GM21390 (cell line): ENCODE data around the gene DSC3.
"Not testable (repeated sequence)": the region's sequence is repeated elsewhere in the genome, so short reads cannot be mapped to it uniquely, and the experiment has no call there.

Experiments used
- ATAC-seq: cut with Tn5 transposase; IDR thresholded peaks from one replicate; pipeline ENCODE4 v1.9.1; 2021; ENCODE audit not compliant: unreplicated experiment

The DSC3 gene

DNA sequence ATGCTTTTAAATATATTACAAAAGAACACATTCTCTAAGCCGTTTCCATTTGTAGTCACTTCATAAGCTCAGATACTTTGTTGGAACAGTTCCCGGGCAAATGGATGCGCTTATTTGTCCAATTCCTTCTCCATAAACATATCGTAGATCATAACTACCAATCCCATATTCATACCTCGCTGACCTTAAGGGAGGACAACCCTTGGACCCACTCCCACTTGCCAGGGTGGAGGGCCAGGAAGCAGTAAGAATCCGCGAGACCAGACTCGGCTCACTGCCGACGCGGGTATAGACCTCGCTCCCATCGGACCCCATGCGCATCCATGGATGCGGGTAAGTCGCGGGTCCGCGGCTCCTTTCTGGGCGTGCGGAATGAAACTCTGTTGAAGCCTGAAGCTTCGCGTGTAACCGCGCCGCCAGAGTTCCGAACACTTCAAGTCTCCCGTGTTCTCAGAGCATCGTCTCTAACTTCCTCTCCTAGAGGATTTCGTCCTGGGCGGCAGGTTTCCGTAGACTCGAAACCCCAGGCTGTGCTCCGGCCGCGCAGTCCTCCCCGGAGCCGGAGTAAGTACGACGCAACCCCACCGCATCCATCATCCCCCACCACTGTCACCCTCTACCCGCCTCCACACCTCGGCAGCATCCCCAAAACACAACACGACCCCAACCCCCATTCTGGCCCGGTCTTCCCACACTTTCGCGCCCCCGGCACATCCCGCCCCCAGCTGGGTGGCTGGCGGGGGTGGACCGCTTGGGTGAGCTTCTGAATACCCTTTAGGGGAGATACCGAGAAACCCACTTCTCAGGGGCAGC, 1.1 kb downstream of the DSC3 start:
- ATAC-seq = no peak

DNA sequence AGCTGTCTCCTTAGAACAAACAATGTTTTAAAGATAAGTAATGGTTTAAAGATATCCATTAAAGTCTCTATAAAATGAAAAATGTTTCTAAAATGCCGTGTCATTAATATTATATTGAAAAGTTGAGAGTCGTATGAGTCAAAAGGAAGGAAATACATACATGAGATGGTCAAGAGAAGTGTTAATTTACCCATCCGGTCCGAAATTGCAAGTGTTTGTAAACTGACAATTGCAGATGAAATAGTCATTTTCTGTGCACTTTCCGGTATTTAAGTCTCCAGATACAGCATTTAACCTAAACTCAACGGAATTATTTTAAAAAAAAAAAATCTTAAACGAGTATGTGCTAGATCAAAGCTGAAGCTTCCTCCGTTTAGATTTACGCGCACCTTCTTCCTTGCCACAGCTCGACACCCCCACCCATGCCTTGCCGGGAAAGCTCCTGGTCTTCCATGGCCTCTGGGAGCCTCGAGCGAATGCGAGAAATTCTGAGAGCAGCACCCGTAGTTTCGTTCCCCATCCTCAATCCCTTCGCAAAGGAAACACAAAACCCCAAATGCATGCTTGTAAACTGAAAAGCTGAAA, 1.8 kb downstream of the DSC3 start:
- no peak for ATAC-seq

DNA sequence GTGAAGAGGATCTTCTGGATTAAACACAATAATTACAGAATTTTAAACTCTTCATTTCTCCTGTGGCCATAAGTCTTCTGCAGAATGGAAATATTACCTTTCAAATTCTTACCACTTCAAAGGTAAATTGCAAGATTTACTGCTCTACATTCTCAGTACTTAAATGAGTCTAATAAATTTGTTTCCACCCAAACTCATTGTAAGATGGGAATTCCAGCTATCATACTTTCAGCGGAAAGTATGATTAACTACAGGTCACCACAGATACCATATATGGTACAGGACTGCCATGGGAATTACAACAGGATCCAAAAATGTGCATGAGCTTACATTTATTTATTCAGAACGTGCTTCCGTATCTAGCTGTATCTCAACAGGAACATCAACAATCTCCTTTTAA, 3.1 kb downstream of the DSC3 start:
- ATAC-seq = no peak

DNA sequence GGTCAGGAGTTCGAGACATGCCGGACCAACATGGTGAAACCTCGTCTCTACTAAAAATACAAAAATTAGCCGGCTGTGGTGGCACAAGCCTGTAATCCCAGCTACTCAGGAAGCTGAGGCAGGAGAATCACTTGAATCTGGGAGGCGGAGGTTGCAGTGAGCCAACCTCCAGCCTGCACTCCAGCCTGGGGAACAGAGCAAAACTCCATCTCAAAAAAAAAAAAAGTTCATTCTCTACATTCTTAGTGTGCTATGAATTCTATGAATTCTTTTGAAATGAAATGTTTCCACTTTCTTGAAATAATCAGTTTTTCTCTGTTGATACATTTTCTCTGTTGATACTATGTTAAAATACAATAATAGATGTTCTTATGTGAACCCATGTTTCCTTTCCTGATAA, 4.9 kb downstream of the DSC3 start:
- ATAC-seq = not testable (repeated sequence)

DNA sequence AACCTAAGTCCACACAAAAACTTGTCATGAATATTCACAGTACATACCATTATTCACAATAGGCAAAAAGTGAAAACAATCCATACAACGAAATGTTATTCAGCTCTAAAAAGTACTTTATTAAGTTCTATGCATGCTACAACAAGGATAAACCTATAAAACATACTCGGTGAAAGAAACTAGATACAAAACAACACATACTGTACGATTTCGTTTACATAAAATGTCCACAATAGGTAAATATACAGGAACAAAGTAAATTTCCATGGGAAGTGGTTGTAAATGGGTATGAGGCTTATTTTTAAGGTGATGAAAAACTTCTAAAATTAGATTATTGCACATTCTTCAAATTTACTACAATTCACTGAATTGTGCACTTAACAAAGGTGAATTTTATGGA, 8.0 kb downstream of the DSC3 start:
- ATAC-seq = no peak

DNA sequence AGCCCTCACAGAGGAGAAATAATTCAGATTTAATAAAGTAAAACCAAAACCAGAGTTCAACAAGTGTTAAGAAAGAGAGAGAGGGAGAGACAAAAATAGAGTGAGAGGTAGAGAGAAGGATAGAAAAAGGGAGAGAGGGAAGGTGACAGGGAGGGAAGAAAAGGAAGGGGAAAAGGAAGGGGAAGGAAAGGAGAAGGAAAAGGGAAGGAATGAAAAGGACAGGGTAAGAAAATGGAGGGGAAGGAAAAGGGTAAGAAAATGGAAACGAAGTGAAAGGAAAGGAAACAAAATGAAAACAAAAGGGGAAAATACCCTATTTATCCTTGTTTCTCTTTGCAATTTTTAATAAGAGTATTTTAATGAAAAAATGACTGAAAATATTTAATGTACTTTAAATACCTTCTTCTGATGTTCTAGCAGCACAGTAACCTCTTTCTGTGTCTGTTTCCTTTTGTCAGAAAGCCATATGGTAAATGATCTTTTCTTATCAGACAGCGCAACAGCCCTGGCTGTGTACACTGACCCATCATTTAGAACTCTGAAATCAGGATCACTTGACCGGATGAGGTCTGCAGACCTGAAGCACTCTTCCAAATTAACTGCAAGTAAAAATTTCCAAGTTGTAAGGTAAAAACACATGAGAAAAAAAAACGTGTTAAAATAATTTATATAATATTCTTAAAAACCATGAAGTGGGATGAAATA, 11.8 kb downstream of the DSC3 start:
- no peak for ATAC-seq

DNA sequence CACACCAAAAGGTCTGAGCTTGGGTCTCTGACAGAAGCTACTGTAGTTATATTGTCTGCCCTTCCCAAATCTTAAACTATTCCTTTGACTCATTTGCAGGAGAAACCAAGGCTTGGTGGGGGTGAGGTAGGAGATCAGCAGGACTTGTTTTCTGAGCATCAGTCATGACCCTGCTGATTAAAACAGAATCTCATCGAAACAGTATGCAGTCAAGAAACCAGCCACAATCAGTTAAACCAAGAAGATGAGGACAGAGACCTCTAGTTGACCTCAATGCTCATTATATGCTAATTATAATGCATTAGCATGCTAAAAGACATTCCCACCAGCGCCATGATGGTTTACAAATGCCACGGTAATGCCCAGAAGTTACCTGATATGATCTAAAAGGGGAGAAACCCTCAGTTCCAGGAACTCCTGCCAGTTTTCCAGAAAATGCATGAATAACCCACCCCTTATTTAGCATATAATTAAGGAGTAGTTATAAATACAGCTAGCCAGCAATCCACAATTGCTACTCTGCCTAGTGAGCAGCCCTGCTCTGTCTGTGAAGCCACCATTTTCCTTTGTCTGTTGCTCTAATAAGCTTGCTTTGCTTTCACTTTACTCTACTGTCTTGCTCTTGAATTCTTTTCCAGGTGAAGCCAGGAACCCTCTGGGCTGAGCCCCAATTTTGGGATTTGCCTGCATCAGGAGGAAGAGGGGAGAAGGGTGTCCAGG, 26.7 kb downstream of the DSC3 start:
- ATAC-seq = no peak

DNA sequence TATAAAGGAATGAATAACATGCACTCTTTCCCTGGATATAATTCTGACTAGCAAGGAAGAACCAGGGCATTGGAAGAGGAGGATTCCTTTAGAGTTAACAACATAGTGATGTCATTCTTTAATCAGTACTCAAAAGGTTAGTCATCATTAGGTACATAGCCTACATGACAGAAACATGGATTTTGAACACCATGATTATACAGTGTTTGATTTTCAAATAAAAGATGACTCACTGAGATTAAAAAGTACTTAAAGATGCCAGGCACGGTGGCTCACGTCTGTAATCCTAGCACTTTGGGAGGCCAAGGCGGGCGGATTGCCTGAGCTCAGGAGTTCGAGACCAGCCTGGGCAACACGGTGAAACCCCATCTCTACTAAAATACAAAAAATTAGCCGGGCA, 31.1 kb downstream of the DSC3 start:
- not testable (repeated sequence) for ATAC-seq

DNA sequence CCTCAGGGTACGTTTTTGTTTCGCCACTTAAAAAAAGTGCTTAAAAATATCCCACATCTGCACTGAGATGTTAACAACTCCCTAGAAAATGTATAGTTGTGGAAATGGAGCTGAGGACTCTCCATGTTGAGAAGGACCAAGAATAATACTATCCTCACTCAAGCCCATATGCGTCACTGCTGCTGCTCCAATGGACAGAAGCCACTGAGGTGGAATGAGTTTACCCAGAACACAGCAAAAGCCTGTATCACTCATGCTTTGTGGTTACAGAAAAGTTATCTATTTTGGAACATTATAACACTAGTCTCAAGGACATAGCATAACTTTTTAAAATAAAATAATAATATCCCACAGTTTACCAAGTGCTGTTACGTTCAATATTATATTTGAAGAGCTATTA, 31.9 kb downstream of the DSC3 start:
- no peak for ATAC-seq

DNA sequence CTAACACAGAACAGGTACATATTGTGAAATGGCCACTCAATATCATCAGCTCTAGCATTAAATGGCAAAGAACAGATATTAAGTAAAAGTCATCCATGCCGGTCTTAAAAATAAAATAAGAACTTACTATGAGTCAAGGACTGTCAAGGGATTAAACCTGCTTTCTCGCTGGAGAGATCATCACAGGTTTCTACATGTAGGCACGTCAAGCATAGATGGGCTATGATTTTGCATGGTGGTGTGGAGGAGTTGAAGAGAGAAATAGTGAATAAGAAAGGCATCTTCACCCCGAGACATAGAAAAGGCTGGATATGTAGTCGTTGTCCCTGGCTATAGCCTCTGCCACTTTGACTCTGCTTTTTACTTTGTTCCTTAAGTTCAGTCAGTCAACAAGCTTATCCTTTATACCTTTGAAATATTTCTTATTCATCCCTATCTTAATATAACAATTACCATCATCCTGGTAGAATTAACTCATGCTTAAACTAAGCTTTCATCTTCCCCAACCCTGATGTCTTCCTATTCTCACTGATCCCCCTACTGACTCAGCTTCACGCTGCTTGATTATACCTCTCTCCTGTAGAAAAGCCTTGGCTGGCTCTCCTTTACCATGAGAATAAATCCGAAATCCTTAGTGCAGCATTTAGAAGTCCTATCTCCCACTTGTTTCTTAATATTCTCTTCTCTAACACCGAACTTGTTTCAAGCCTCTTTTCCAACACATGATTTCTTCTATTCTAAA, 42.5 kb downstream of the DSC3 start:
- no peak for ATAC-seq

DNA sequence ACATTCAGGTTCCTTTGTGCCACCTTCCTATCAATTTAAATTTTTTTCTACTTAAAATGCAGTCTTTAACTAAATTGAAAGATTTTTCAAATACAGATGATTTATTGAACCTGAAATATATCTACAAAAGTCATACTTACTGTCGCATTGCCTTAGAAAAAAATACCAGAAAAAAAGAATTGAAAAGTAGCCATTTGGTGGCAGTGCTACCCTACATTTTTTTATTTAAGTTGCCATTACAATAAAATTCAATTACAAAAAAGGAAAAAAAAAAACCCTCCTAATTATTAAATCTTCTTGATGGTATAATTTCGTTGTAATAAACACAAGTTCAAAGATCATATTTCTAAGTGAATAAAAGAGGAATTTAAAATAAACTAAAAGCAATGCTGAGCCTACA, 43.4 kb downstream of the DSC3 start:
- no peak for ATAC-seq

DNA sequence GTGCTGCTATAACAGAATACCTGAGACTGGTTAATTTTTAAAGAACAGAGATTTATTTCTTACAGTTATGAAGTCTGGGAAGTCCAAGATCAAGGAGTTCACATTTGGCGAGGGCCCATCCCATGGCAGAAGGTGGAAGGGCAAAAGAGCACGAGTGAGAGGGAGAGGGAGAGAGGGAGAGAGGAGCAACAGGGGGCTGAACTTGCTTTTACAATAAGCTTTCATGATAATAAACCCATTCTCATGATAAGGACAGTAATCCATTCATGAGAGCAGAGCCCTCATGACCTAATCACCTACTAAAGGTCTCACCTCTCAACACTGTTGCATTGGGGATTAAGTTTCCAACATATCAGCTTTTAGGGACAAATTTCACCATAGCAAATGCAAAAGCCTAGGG, 45.3 kb downstream of the DSC3 start:
- no peak for ATAC-seq

DNA sequence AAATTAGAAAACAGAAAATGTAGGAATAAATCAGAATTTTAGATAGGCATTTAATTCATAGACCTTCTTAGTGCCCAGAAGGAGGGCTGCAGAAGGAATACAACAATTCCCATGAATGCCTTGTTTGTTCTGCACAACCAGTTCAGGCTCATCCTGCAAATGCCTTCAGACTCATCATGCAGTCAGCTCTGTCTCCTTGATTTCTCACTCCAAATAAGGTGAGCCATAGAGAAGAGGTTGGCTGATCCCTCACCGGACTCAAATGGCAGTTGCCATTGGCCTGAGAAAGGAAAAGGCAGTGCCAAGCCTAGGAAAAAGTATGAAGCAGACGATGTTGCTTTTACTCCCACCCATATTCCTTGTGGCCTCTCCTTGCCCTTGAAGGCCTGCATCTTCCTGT, 50.3 kb downstream of the DSC3 start:
- no peak for ATAC-seq

DNA sequence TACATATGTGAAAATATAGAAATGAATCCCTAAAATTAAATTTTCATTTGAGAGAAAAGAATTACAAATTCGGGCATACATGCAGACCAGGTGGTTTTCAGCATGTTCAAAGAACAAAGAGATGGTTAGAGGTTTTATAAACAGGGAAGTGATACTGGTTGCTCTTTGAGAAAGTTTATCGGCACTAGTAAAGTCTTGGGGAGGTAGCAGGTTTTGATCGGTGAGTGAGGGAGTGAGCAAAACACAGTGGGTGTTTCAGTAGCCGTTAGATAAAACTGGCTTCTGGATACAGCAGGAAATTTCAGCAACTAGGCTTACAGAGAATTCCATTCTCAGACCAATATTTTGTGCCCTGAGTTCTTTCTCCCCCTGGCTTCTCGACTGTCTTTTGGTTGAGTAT, 51.1 kb downstream of the DSC3 start:
- no peak for ATAC-seq

DNA sequence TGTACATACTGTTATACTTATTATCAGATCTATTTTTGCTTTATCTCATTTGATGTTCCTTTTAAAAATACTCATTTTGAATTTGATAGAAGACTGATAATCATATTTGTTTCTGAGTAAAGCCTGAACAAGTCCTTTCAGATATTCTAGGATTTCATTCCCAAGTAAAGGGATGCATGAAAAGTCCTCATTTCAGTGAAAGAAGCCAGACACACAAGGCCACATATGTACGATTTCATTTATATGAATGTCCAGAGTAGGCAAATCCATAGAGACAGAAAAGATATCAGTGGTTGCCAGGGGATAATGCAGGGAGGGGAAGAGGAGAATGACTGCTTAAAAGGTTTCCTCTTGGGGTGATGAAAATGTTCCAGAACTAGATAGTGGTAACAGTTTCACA, 53.4 kb downstream of the DSC3 start:
- no peak for ATAC-seq

DNA sequence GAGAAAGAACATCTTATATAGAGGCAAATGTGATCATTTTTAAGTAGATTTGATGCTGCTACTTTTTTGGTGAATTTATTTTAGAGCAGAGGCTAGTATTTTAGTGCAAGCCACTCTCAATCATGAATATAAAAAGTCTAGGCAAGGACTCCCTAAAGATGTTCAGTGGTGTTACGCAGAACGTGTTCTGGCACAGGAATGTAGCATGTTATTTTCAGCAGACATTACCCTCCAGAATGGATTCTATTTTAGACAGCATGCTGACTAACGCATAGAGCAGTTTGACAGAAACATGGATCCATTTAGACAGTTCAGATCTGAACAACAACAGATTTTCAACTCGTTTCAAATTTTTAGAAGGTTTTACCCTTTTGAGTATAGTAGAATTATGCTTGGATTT, 54.1 kb downstream of the DSC3 start:
- no peak for ATAC-seq

DNA sequence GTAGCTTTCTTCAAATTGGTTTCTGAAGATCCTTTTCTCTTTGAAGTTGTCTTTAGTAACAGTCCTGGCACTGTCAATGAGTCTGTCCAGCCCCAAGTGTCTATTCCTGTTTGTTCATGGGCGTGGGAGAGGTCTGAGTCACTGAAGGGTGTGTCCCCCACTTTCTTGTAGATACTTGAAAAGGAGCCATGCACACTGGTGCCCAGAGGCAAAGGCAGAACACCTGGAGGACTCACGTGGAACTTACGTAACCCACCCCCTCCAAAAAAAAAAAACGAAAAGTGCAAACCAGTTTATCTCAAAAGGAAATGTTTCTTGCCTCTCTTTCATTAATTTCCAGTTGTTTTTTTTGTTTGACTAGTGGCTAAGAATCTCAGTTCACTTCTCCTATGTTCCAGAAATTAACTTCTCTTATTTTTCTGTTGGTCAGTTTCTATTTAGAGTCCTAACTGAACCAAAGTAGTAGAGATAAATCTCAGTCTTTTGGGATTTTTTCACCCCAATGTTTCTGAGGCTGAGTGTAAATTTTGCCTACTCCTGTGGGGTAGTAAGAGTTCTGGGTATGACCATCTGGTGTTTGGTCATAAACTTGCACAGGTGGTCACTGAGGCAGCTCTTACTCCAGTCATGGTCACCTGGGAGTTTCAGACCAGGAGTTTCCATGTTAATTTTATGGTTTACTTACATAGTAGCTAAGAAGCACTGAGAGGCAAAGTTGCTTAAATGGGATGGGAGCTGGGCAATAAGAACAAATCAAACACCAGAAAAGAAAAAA, 54.9 kb downstream of the DSC3 start:
- no peak for ATAC-seq

DNA sequence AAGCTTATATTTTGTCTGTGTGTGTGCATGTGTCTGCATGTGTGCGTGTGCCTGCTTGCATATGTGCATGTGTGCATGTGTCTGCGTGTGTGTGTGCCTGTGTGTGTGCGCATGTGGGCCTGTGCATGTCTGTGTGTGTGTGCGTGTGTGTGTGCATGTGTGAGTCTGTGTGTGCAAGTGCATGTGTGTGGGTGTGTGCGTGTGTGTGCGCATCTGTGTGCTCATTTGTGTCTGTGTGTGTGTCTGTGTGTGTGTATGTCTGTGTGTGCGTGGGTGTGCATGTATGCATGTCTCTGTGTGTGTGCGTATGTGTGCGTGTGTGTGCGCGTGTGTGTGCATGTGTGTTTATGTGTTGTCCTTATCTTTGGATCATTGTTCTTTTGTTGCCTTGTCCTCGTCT, 56.8 kb downstream of the DSC3 start:
- ATAC-seq = no peak

DNA sequence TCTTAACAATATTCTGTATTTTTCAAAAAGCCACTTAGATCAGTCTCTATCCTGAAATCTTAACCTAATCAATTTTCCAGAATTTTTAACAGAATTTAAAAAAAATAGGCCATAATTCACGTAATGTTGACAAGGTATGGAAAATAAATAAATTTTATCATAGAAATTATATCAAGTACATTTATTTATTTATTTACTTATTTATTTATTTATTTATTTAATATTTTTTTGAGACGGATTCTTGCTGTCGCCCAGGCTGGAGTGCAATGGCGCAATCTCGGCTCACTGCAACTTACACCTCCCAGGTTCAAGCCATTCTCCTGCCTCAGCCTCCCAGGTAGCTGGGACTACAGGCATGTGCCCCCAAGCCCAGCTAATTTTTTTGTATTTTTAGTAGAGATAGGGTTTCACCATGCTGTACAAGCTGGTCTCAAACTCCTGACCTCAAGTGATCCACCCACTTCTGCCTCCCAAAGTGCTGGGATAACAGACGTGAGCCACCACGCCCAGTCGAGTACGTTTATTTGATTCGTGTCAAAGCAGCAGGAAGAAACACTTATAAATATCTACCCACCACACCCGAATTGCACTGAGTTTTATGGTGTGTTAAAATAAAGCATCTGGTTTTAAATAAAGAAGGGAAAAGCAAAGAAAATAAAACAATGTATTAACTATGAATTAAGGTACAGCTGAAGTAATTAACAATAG, 60.1 kb downstream of the DSC3 start:
- ATAC-seq = no peak

DNA sequence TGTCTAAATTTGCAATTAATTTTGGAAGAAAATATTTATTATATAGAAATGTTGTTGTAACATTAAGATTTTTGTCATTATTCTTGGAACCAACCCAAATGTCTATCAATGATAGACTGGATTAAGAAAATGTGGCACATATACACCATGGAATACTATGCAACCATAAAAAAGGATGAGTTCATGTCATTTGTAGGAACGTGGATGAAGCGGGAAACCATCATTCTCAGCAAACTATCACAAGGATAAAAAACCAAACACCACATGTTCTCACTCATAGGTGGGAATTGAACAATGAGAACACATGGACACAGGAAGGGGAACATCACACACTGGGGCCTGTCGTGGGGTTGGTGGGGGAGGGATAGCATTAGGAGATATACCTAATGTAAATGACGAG, 64.5 kb downstream of the DSC3 start:
- ATAC-seq = not testable (repeated sequence)
